SK-N-SH treated with all-trans-retinoic acid at 6 μM for 48 hours (cell line): ENCODE measurements around the gene RPRD1A.

ENCODE experiments used
- ARNTL ChIP-seq: fragments of 450-650 bp; formaldehyde crosslinking; IDR thresholded peaks from 2 replicates; pipeline ENCODE4 v1.5.0; 2020; ENCODE audit warnings: low read depth, mild to moderate bottlenecking, moderate library complexity, borderline replicate concordance
- BACH2 ChIP-seq: fragments of 250-450 bp; sonication (Bioruptor Pico); IDR thresholded peaks from 2 replicates; pipeline ENCODE4 v1.9.0; 2021; ENCODE audit warnings: mild to moderate bottlenecking, borderline replicate concordance
- CSDC2 ChIP-seq: fragments of 250-450 bp; sonication (Bioruptor Pico); IDR thresholded peaks from 2 replicates; pipeline ENCODE4 v1.5.0; 2020; ENCODE audit warnings: mild to moderate bottlenecking, moderate library complexity
- GLIS3 ChIP-seq: fragments of 250-450 bp; sonication (Bioruptor Pico); IDR thresholded peaks from 2 replicates; pipeline ENCODE4 v1.5.0; 2020; ENCODE audit warnings: mild to moderate bottlenecking, moderate library complexity
- OSR1 ChIP-seq: fragments of 250-450 bp; sonication (Bioruptor Pico); IDR thresholded peaks from 2 replicates; pipeline ENCODE4 v1.8.0; 2022; ENCODE audit warnings: moderate library complexity, mild to moderate bottlenecking, inconsistent platforms
- PATZ1 ChIP-seq: fragments of 250-450 bp; sonication (Bioruptor Pico); IDR thresholded peaks from 2 replicates; pipeline ENCODE4 v1.8.0; 2020; ENCODE audit warnings: mild to moderate bottlenecking, moderate library complexity, borderline replicate concordance
- RARB ChIP-seq: fragments of 250-450 bp; sonication (Bioruptor Pico); IDR thresholded peaks from 2 replicates; pipeline ENCODE4 v1.8.0; 2021; ENCODE audit warnings: mild to moderate bottlenecking, moderate library complexity
- SNAI2 ChIP-seq: fragments of 250-450 bp; sonication (Bioruptor Pico); IDR thresholded peaks from 2 replicates; pipeline ENCODE4 v1.5.0; 2020; ENCODE audit warnings: mild to moderate bottlenecking, moderate library complexity
- TOX ChIP-seq: fragments of 250-450 bp; sonication (Bioruptor Pico); IDR thresholded peaks from 2 replicates; pipeline ENCODE4 v1.8.0; 2021; ENCODE audit warnings: mild to moderate bottlenecking, moderate library complexity, borderline replicate concordance
- ZFP3 ChIP-seq: fragments of 250-450 bp; sonication (Bioruptor Pico); IDR thresholded peaks from 2 replicates; pipeline ENCODE4 v1.5.0; 2020; ENCODE audit warnings: mild to moderate bottlenecking, moderate library complexity
- ZFP30 ChIP-seq: fragments of 450-650 bp; formaldehyde crosslinking; IDR thresholded peaks from 2 replicates; pipeline ENCODE4 v1.5.0; 2022; ENCODE audit warnings: mild to moderate bottlenecking, moderate library complexity
- ZNF565 ChIP-seq: fragments of 450-650 bp; formaldehyde crosslinking; conservative IDR thresholded peaks from 2 replicates; pipeline ENCODE4 v1.5.0; 2020; ENCODE audit warnings: low read depth, mild to moderate bottlenecking, moderate library complexity
- ZNF70 ChIP-seq: fragments of 450-650 bp; formaldehyde crosslinking; IDR thresholded peaks from 2 replicates; pipeline ENCODE4 v1.5.0; 2020; ENCODE audit warnings: mild to moderate bottlenecking, moderate library complexity
- TF ChIP-seq, protein P1 (sequence below): fragments of 250-450 bp; sonication (Bioruptor Pico); IDR thresholded peaks from 2 replicates; pipeline ENCODE4 v1.5.1; 2020; ENCODE audit warnings: low read depth, mild to moderate bottlenecking, moderate library complexity

DNA sequence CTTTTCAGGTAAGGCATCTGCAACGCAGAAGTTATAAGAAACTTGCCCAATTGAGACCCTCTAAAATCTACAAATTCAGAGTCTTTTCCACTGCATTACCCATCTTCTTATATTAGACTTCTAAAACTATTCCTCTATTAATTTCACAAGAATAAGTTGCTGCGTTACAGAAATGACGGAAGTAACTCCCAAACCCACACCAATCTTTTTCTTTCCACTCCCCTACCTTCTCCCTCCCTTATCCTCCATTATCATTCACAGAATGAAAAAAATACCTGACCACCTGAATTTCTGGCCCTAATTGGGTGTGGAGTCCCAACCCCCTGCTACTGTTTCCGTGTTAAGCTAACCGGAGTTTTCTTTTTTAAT, 689 bp downstream of the RPRD1A start:
- no peak for TF ChIP-seq ARNTL (CRISPR knock-in tag)
- TF ChIP-seq GLIS3 (CRISPR knock-in tag), result no peak
- no peak for TF ChIP-seq SNAI2 (CRISPR knock-in tag)
- TF ChIP-seq RARB (CRISPR knock-in tag), result no peak
- TF ChIP-seq PATZ1, result no peak
- no peak for TF ChIP-seq ZFP30
- TF ChIP-seq, protein P1, sequence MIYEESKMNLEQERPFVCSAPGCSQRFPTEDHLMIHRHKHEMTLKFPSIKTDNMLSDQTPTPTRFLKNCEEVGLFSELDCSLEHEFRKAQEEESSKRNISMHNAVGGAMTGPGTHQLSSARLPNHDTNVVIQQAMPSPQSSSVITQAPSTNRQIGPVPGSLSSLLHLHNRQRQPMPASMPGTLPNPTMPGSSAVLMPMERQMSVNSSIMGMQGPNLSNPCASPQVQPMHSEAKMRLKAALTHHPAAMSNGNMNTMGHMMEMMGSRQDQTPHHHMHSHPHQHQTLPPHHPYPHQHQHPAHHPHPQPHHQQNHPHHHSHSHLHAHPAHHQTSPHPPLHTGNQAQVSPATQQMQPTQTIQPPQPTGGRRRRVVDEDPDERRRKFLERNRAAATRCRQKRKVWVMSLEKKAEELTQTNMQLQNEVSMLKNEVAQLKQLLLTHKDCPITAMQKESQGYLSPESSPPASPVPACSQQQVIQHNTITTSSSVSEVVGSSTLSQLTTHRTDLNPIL, result no peak
- no peak for TF ChIP-seq CSDC2
- no peak for TF ChIP-seq OSR1
- TF ChIP-seq TOX (CRISPR knock-in tag), result no peak
- TF ChIP-seq ZNF70 (CRISPR knock-in tag), result no peak
- no peak for TF ChIP-seq ZFP3 (CRISPR knock-in tag)
- TF ChIP-seq BACH2 (CRISPR knock-in tag), result no peak
- no peak for TF ChIP-seq ZNF565 (CRISPR knock-in tag)
